Panc1 (cell line): ENCODE results near the gene COPS8. TPM values are rescaled to one million over a fixed set of nuclear protein-coding genes. Genes with fewer than 3 reads are reported as not detected.

Experiments
- ATAC-seq: fragments of 200-7000 bp; cut with Tn5 transposase; 2 replicates; pipeline ENCODE4 v1.9.1; 2020; ENCODE audit warnings: mild to moderate bottlenecking, moderate library complexity
- BruUV-seq: library from RNA; stranded (reverse); fragments of 400-500 nt; replicated peaks from 2 replicates; lab custom pipeline; 2021; lab: Mats Ljungman, UMichigan
- CTCF ChIA-PET: fragments of 300-600 bp; sonication (Branson Sonifier 250); formaldehyde crosslinking; loops from one replicate; lab custom pipeline; 2022; ENCODE audit warnings: antibody characterized with exemption; lab: Charles Lee
- POLR2A ChIA-PET: fragments of 300-600 bp; sonication (Branson Sonifier 250); formaldehyde crosslinking; loops from one replicate; lab custom pipeline; 2022; ENCODE audit warnings: antibody characterized with exemption; lab: Charles Lee
- DNase-seq: peaks from one replicate; pipeline ENCODE4 v3.0.0-alpha.2; 2010; ENCODE audit warnings: low read depth, low spot score
- H3K27ac ChIP-seq: 2 replicates; pipeline ENCODE4 v1.5.1; 2011; ENCODE audit warnings: mild to moderate bottlenecking, low read length, inconsistent platforms
- H3K27me3 ChIP-seq: fragments of 200-500 bp; sonication (Bioruptor generic); 2 replicates; pipeline ENCODE4 v1.6.0; 2014; ENCODE audit warnings: low read length, inconsistent platforms; ENCODE audit not compliant: control insufficient read depth, insufficient read depth
- H3K36me3 ChIP-seq: fragments of 200-500 bp; sonication (Bioruptor generic); 2 replicates; pipeline ENCODE4 v1.5.1; 2014; ENCODE audit warnings: inconsistent platforms, mild to moderate bottlenecking, low read length, moderate library complexity; ENCODE audit not compliant: control insufficient read depth, insufficient read depth
- H3K4me1 ChIP-seq: 2 replicates; pipeline ENCODE4 v1.5.1; 2011; ENCODE audit warnings: inconsistent platforms, mild to moderate bottlenecking, low read length, moderate library complexity; ENCODE audit not compliant: control insufficient read depth, insufficient read depth
- H3K4me3 ChIP-seq, 2 experiments: 2 replicates each; pipeline ENCODE4 v1.5.1; 2011 to 2012; ENCODE audit warnings: low read depth in 2 of 2, low read length in 2 of 2, mild to moderate bottlenecking in 2 of 2, inconsistent platforms in 1 of 2, moderate library complexity in 1 of 2
- H3K9me3 ChIP-seq: fragments of 200-500 bp; sonication (Bioruptor generic); 2 replicates; pipeline ENCODE4 v1.5.1; 2014; ENCODE audit warnings: low read depth, mild to moderate bottlenecking, inconsistent platforms, low read length, moderate library complexity; ENCODE audit not compliant: control insufficient read depth, insufficient read depth
- CTCF ChIP-seq: fragments of 450-650 bp; IDR thresholded peaks from 2 replicates; pipeline ENCODE4 v1.5.1; 2017; ENCODE audit warnings: mild to moderate bottlenecking
- POLR2AphosphoS5 ChIP-seq: IDR thresholded peaks from 2 replicates; pipeline ENCODE4 v1.6.1; 2012; ENCODE audit warnings: mild to moderate bottlenecking, low read depth, low read length, moderate library complexity
- REST ChIP-seq, 2 experiments: IDR thresholded peaks; 2 replicates each; pipeline ENCODE4 v1.6.1; 2011 to 2012; ENCODE audit warnings: low read depth in 2 of 2, control low read depth in 1 of 2, low read length in 1 of 2, mild to moderate bottlenecking in 1 of 2, moderate library complexity in 1 of 2; ENCODE audit not compliant: insufficient read depth in 1 of 2
- SIN3A ChIP-seq: IDR thresholded peaks from 2 replicates; pipeline ENCODE4 v1.6.1; 2012; ENCODE audit warnings: low read depth, mild to moderate bottlenecking, low read length, moderate library complexity, borderline replicate concordance; ENCODE audit not compliant: insufficient read depth
- TCF7L2 ChIP-seq: IDR thresholded peaks from 2 replicates; pipeline ENCODE4 v1.6.1; 2011; ENCODE audit warnings: mild to moderate bottlenecking, low read depth, low read length, inconsistent platforms
- in situ Hi-C: cut with HindIII; loops from 2 replicates; pipeline ENCODE4 v1.10.0; 2016; ENCODE audit warnings: low sequenced_read_pairs, low pct_unique_long_range_greater_than_20kb
- intact Hi-C: fragments of 100-400 bp; cut with micrococcal nuclease; formaldehyde crosslinking; loops from one replicate; pipeline ENCODE4 v1.10.0; 2022; ENCODE audit not compliant: unreplicated experiment
- total RNA-seq: library from RNA; stranded (reverse); gene quantifications from one replicate; pipeline ENCODE4 v1.2.1, GENCODE V29; 2021; ENCODE audit not compliant: unreplicated experiment

Gene COPS8
- total RNA-seq, 1 experiment from 2014 or later: 57.9 TPM

GRCh38 chr2:237137626-237138323, 52.1 kb downstream of the COPS8 start:
- H3K27ac ChIP-seq: no peak overlapping the region
- no peaks in the 10 kb centered on the region for H3K9me3 ChIP-seq
- DNase-seq: no peak
- ChIA-PET POLR2A (no interaction called here), CTCF (no interaction called here)
- no TSS peak for BruUV-seq
- intact Hi-C loops (no loop called here), in situ Hi-C loops (no loop called here)
- no peak overlapping the region for H3K4me3 ChIP-seq
- ATAC-seq: no peak
- H3K27me3 ChIP-seq: no peaks in the 10 kb centered on the region
- no peaks in the 10 kb centered on the region for H3K36me3 ChIP-seq
- no peaks in the 10 kb centered on the region for H3K4me1 ChIP-seq
- no peak for TF ChIP-seq REST (IDR thresholded peaks at IDR 0.05; ENCODE audit: insufficient read depth in 1 of 2, low read depth in 2 of 2, low read length in 1 of 2)
- no peak for TF ChIP-seq TCF7L2
- no peak for TF ChIP-seq CTCF
- TF ChIP-seq POLR2AphosphoS5: no peak

DNA sequence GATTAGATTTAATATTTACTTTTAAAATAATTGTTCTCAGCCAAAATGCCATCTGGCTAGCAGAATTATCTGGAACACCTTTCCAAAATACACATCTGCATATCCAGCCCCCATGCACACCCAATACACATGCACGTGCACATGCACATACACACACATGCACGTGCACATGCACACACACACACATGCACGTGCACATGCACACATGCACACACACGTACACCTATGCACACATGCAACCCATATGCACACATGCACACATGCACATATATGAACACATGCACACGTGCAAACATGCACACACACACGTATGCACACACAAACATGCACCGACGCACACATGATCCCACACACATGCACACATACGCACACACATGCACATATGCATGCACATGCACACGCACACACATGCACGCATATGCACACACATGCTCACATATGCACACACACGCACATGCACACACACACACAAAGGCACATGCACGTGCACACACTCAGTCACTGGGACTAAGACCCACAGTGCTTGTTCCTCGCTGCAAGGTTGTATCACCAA, 53.5 kb downstream of the COPS8 start:
- Histone ChIP-seq H3K36me3 (no peaks in the 10 kb centered on the region), H3K4me1 (no peaks in the 10 kb centered on the region), H3K27ac (no peak overlapping the region), H3K4me3 (no peak overlapping the region), H3K9me3 (no peaks in the 10 kb centered on the region), H3K27me3 (no peaks in the 10 kb centered on the region)
- TF ChIP-seq CTCF: no peak
- no peak for TF ChIP-seq TCF7L2
- no peak for TF ChIP-seq REST (IDR thresholded peaks at IDR 0.05; ENCODE audit: insufficient read depth in 1 of 2, low read depth in 2 of 2, low read length in 1 of 2)
- no peak for TF ChIP-seq POLR2AphosphoS5
- no peak for TF ChIP-seq SIN3A
- in situ Hi-C loops: no loop called here
- BruUV-seq: no TSS peak
- ChIA-PET CTCF (no interaction called here), POLR2A (no interaction called here)
- no peak for ATAC-seq
- no peak for DNase-seq
- intact Hi-C loops: no loop called here
